ENCODE data around the gene KLHDC10.

DNA sequence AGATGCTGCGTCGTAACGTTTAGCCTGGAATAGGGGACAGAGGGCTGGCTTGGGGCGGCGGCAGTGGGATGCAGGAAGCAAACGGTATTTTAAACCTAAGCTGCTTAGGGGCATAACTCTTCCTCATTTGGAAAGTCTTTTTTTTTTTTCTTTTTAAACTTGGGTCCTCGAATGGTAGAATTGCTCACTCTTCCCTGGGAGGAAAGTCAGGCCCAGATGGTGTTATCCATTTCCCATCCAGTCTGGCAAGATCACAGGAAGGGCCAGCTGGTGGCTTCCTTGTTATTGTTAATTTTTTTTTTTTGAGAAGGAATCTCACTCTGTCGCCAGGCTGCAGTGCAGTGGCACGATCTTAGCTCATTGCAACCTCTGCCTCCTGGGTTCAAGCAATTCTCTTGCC, 78.2 kb downstream of the KLHDC10 start:
- TF ChIP-seq, protein P1, sequence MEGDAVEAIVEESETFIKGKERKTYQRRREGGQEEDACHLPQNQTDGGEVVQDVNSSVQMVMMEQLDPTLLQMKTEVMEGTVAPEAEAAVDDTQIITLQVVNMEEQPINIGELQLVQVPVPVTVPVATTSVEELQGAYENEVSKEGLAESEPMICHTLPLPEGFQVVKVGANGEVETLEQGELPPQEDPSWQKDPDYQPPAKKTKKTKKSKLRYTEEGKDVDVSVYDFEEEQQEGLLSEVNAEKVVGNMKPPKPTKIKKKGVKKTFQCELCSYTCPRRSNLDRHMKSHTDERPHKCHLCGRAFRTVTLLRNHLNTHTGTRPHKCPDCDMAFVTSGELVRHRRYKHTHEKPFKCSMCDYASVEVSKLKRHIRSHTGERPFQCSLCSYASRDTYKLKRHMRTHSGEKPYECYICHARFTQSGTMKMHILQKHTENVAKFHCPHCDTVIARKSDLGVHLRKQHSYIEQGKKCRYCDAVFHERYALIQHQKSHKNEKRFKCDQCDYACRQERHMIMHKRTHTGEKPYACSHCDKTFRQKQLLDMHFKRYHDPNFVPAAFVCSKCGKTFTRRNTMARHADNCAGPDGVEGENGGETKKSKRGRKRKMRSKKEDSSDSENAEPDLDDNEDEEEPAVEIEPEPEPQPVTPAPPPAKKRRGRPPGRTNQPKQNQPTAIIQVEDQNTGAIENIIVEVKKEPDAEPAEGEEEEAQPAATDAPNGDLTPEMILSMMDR (IDR thresholded peaks at IDR 0.05): no peak
- no peak for TF ChIP-seq POLR2A (IDR thresholded peaks at IDR 0.05)
